NCI-H748 treated with DMSO at 0.1 percent for 48 hours (cell line): ENCODE measurements around the gene GAL3ST2.
"Not testable (repeated sequence)": the region's sequence is repeated elsewhere in the genome, so short reads cannot be mapped to it uniquely, and the experiment has no call there.

Experiments used
- DNase-seq: peaks from one replicate; lab custom pipeline; 2025; lab: John Stamatoyannopoulos, UW

The GAL3ST2 gene

DNA sequence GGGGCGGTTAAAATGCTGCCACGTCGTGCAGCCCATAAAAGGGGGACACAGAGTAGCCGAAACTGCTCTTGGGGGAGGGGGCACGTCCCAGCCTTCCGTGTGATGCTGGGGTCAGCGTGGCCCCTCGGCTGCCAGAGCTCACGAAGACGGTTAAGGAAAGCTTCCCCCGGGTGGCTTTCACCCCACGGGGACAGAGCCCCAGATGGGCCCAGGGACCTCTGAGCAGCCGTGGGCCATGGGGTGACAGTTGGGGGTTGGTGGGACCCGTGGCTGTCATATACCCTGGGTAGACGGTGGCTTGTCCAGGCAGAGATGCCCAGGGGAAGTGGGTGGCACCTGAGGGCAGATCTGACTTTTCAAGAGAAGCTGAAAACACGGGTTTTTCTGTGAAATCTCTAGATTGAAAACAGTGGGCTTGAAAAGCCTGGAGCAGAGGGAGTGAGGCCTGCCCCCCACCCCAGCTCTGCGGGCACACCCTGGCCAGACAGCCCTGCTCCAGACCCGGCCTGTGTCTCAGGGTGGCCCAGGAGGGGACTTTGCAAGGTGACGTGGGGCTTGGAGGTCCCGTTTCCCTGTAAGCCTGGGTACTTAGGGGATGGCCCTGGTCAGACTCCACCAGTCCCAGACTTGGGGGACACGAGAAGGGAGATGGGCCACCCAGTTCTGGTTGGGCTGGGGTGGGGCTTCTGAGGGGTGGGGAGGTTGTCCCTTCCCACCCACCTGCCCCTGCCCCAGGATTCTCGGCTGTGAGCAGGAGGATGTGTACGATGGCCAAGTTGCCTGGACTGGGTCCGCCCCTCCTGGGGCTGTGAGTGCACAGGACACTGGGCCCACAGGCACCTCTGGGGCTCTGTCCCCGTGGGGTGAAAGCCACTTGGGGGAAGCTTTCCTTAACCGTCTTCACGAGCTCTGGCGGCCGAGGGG, 33.0 kb downstream of the GAL3ST2 start:
- no peak for DNase-seq

DNA sequence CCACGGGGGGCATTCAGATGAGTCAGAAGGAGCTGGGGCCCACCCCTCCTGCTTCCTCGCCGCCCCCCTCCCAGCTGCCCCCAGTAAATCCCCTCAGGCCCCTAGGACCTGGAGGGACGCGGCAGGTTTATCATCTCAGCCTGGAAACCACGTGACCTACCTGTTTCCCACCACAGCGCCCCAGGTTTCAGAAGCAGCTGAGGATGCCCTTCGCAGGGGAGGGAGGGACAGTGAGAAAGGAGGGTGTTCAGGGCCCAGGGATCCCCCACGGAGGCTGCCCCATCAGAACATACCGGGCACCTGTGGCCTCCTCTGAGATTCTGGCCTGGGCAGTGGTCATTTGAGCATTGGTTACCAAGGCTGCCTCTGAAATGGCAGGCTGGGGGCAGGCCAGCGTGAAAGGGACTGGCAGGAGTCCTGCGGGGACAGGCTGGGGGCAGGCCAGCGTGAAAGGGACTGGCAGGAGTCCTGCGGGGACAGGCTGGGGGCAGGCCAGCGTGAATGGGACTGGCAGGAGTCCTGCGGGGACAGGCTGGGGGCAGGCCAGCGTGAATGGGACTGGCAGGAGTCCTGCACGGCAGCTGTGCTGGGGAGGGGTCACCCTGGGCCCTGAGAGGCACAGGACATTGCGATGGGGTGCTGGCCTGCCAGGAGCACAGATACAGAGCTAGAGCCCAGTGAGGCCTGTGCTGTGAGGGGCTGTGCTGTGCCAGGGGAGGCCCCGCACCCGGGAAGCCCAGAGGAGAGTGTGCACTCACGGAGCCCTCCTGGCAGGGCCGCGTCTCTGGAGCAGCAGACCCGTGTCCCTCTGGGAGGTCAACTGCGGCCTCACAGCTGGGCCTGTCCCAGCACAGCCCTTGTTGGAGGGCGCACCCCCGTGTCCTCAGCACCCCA, 33.9 kb downstream of the GAL3ST2 start:
- no peak for DNase-seq

DNA sequence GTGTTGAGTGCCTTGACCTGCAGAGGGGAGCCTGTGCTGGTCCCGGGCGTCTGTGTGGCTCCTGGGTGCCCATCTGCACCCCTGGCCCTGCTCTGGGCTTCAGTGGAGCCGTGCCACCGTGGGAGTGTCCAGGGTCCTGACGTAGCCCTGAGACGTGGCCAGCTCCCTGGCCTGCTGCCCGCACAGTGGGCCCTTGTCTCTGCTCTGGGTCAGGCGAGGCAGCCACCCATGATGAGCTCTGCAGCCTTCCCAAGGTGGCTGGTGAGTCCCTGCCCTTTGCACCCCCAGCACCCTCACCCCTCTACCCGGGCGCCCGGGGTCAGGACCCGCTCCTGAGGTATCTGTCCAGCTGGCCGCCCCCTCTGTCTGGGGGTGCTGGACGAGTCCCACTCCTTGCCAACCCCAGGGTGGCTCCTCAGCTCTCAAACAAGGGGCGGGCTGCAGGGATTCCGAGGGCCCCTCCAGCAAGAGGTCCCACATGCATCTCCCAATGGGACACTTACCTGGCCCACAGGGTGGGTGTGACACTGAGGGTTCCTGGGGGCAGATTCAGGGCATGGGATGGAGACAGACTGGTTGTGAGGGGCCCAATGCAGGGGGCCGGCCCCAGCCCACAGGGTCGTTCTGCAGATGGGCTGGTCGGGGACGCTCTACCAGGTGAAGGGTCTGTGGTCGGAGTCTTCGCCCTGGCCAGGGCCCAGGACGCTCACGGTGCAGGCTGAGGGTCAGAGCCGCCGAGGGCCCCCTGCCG, 34.8 kb downstream of the GAL3ST2 start:
- no peak for DNase-seq

DNA sequence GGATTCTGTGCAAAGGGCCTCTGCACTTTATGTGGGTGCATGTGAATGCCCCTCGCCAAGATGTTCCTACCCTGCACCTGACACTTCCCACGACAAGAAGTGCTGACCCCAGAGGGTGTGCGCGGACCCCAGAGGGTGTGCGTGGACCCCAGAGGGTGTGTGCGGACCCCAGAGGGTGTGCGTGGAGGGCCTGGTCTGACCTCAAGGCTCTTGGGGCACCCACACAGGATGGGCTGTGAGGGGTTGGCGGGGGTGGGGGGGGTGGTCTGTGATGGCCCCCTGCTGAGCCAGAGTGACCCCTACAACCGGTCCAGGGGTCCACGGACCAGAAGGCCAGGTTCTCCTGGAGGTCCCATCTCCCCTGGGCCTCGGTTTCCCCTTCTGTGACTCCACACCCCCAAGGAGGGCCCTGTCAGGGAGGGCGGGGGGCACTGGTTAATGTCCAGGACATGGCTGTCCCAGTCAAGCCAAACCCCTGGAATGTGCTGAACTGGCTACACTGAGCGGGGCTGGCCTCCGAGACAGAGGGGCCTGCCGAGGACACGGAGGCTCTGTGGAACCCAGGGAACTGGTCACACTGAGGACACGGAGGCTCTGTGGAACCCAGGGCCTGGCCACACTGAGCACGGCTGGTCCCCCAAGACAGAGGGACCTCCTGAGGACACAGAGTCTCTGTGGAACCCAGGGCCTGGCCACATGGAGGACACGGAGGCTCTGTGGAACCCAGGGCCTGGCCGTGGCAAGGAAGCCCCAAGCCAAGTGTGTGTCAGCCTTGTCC, 35.5 kb downstream of the GAL3ST2 start:
- no peak for DNase-seq

DNA sequence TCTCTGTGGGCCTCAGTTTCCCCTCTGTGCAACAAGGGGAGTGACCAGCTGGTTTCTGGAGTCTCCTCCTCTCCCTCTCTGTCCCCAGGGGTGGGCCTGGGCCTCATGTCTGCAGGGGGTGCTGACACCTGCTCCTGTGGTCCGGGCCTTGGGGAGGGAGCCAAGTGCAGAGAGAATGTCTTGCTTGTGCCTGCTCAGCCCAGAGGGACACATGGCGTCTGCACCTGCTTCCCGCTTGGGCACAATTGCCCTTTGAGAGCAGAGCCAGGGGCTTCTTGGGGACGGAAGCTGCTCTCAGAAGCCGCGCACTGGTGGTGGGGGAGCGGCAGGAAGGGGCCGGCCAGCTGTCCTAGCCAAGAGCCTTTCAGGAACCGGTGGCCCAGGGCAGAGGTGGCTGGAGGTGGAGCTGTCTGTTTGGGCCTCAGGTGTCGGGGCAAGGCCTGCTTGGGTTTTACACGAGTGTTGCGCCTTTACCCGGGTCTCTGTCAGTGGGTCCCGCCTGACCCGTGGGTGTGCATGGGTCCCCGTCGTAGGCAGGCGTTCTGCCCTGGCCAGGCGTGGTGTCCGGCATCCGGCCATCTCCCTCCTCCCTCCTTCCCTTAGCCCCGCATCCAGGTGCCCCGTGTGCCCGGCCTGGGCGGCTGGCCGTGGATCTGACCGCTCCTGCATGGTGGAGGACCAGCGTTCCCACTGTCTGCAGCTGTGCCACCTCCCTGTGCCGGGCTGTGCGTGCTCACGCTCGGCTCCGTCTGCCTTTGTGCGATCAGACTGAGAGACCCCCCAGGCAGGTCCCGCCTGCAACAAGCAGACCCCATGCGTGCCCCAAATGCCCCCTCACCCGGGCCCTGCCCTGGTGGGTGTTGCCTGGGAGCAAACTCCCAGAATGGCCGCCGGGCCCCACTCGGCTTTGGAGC, 36.4 kb downstream of the GAL3ST2 start:
- DNase-seq: no peak

DNA sequence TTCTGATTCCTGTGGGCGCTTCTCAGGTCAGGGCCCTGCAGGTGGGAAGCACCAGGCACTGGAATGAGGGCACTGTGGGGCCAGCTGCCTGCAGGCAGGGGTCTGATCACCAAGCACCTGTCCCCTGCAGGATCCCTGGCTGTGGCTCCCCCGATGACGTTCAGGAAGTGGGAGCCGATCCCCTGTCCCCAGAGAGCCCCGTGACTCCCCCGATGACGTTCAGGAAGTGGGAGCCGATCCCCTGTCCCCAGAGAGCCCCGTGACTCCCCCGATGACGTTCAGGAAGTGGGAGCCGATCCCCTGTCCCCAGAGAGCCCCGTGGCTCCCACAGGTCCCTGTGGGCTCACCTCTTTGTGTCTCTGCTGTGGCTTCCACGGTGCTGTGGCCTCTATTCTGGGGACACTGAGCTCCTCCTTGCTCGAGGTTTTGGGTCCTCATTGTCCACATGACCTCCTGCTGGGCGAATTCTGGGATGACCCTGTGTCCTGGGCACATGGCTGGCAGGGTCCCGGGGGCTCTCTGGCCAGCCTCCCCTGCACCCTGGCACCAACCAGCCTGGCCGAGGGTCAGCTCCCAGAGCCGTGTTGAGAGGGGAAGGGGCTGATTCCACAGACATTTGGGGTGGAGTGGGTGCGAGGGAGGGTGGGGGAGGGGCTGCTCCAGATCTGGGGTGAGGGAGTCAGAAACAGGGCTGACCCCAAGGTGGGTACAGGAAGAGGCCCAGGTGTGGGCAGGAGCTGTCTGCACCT, 37.2 kb downstream of the GAL3ST2 start:
- DNase-seq: no peak

DNA sequence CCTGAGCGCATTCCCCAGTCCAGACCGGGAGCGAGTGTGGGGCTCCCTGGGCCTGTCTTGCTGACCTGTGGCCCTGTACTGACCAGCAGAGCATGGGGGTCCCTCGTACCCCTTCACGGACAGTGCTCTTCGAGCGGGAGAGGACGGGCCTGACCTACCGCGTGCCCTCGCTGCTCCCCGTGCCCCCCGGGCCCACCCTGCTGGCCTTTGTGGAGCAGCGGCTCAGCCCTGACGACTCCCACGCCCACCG, 37.7 kb downstream of the GAL3ST2 start:
- no peak for DNase-seq

DNA sequence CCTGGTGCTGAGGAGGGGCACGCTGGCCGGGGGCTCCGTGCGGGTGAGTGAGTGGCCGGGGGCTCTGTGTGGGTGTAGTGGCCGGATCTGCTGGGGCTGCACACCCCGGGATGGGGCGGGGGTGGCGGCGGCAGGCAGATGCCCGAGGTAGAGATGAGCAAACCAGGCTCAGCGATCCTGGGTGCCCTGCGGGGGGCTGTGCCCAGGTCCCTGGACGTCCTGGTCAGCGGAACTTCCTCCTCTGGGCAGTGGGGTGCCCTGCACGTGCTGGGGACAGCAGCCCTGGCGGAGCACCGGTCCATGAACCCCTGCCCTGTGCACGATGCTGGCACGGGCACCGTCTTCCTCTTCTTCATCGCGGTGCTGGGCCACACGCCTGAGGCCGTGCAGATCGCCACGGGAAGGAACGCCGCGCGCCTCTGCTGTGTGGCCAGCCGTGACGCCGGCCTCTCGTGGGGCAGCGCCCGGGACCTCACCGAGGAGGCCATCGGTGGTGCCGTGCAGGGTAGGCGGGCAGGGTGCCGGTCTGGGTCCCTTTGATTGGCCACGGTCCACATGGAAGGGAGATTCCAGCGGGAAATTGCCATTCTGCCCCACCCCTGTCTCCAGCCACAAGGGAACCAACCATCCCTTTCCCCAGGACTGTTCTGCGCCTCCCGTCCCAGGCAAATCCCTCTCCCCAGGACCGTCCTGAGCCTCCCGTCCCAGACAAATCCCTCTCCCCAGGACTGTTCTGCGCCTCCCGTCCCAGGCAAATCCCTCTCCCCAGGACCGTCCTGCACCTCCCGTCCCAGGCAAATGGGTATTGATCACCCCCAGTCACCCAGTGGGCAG, 38.2 kb downstream of the GAL3ST2 start:
- no peak for DNase-seq

DNA sequence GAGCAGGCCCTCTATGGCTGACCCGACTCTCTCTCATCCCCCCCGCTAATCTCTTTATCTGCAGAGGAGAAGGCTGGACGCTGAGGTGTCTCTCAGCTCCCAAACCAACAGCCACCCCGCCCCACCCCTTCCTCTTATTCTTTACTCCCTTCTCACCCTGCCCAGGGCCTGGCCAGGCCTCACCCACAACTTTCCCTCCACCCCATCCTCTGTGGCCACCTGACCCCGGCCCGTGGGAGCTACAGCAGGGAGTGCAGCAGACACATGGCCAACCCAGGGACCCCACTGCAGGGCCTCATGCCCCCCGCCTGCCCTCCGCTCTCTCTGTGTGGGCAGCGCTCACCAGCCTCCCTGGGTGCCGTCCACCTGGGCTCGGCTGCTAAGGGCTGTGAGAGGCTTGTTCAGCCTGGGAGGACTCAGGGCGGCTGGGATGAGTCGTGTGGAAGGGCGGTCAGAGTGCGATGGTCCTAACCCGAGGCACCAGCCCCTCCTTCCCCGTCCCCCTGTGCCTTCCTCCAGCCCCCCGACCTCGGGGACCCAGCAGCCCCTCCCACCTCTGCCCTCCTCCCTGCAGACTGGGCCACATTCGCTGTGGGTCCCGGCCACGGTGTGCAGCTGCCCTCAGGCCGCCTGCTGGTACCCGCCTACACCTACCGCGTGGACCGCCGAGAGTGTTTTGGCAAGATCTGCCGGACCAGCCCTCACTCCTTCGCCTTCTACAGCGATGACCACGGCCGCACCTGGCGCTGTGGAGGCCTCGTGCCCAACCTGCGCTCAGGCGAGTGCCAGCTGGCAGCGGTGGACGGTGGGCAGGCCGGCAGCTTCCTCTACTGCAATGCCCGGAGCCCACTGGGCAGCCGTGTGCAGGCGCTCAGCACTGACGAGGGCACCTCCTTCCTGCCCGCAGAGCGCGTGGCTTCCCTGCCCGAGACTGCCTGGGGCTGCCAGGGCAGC, 39.1 kb downstream of the GAL3ST2 start:
- no peak for DNase-seq

DNA sequence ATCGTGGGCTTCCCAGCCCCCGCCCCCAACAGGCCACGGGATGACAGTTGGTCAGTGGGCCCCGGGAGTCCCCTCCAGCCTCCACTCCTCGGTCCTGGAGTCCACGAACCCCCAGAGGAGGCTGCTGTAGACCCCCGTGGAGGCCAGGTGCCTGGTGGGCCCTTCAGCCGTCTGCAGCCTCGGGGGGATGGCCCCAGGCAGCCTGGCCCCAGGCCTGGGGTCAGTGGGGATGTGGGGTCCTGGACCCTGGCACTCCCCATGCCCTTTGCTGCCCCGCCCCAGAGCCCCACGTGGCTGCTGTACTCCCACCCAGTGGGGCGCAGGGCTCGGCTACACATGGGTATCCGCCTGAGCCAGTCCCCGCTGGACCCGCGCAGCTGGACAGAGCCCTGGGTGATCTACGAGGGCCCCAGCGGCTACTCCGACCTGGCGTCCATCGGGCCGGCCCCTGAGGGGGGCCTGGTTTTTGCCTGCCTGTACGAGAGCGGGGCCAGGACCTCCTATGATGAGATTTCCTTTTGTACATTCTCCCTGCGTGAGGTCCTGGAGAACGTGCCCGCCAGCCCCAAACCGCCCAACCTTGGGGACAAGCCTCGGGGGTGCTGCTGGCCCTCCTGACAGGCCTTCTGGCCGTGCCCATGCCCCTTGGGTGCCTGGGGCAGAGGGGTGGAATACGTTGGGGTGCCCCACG, 40.0 kb downstream of the GAL3ST2 start:
- DNase-seq: no peak

DNA sequence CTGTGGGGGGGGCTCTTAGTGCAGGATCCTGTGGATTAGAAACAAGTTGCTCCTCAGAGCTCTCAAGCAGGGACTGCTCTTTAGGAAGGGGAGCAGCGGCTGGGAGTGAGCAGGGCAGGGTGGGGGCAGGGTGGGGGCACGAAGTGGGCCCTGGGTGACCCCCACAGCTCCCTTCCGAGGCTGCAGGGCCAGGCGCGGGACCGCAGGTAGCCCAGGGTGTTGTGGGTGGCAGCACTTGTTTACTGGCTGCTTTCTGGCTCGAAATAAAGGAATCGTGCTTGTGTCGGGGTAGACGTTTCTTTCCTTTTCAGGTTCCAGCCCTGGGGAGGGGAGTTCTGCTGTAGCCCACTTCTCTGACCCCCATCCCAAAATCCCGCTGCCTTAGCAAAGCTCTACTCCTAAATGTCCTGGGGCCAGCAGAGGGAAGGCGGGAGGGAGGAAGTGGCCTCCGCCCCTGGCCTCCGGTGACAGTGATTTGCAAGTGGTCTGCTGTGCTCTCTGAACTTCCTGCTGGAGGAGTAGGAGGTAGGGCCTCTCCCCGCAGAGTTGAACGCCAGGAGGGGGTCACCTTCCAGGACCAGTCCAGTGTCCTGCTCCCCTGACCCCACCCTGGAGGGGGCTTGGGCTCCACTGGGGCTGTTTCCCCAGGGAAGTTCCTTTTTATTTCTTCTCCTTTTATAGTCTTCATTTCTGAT, 40.7 kb downstream of the GAL3ST2 start:
- no peak for DNase-seq

DNA sequence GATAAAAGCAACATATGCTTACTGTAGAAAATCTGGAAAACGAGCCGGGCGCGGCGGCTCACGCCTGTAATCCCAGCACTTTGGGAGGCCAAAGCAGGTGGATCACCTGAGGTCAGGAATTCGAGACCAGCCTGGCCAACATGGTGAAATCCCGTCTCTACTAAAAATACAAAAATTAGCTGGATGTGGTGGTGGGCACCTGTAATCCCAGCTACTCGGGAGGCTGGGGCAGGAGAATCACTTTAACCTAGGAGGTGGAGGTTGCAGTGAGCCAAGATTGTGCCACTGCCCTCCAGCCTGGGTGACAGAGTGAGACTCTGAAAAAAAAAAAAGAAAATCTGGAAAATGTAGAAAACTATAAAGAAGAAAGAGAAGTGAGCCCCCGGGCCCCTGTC, 41.2 kb downstream of the GAL3ST2 start:
- DNase-seq: not testable (repeated sequence)

DNA sequence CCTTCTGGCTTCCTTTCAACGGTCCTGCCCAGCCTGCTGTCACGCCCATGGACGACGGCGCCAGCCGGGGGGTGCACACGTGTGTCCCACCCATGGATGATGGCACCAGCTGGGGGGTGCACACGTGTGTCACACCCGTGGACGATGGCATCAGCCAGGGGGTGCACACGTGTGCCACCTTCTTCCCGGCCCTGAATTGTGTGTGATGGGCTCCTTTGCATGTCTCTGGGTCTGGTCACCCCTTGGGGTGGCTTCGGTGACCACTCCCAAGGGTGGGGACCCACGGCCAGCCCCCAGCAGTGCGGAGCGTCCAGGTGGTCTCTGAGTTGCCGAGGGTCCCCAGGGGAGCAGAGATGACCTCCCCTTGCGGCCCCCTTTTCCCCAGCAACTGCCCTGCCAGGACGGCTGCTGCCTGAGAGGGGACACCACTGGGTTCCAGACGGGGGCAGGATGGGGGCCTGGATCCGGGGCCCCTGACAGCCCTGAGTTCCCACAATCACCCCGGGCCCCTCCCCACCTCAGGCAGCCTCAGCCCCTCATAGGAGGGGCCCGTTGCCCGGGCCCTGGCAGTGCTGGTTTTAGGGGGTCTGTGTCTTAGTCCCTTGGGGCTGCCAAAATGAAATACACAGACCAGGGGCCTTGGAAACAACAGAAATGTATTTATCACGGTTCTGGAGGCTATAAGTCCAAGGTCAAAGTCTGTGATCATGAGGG, 41.8 kb downstream of the GAL3ST2 start:
- no peak for DNase-seq

DNA sequence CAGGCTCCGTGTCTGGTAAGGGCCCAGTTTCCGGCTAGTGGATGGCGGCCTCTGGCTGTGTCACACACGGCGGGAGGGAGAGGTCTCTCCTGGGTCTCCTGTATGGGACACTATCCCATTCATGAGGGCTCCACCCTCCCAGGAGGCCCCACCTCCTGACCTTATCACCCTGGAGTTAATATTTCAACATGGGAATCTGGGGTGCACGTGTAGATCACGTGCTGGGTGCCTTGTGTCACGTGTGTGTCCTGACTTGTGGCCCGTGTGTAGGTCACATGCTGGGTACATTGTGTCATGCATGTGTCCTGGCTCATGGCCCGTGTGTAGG, 42.3 kb downstream of the GAL3ST2 start:
- DNase-seq: no peak

DNA sequence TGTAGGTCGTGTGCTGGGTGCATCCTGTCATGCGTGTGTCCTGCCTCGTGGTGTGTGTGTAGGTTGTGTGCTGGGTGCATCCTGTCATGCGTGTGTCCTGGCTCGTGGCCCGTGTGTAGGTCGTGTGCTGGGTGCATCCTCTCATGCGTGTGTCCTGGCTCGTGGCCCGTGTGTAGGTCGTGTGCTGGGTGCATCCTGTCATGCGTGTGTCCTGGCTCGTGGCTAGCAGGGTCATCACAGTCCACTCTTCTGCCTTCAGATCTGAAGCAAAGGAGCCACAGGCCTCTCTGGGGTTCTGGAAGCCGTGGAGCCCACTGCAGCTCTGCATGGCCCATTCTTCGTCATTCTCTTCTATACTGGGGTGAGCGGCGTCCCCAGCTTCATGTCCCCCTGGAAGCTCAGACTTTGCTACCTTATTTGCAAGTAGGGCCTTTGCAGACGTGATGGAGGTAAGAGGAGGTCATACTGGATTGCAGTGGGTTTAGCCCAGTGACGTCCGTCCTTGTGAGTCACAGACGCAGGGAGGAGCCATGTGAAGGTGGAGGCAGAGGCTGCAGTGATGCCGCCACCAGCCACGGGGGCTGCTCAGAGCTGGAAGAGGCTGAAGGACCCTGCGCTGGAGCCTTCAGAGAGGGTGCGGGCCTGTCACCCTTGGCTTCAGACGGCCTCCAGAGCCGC, 43.5 kb downstream of the GAL3ST2 start:
- DNase-seq: not testable (repeated sequence)
